K562 (cell line): ENCODE results near the gene AHSA1. TPM values are rescaled to one million over a fixed set of nuclear protein-coding genes. Genes with fewer than 3 reads are reported as not detected.
"Not testable (repeated sequence)": the region's sequence is repeated elsewhere in the genome, so short reads cannot be mapped to it uniquely, and the experiment has no call there.

Experiments used
- ATAC-seq: fragments of 200-7000 bp; cut with Tn5 transposase; 3 replicates; pipeline ENCODE4 v1.9.1; 2020; ENCODE audit warnings: moderate library complexity
- BruUV-seq: library from RNA; stranded (reverse); fragments of 400-500 nt; replicated peaks from 2 replicates; lab custom pipeline; 2021; lab: Mats Ljungman, UMichigan
- CTCF ChIA-PET: fragments of 300-600 bp; formaldehyde crosslinking; extraction: SDS; loops from one replicate; lab custom pipeline; 2021; ENCODE audit warnings: low intra/inter-chr PET ratio; lab: Yijun Ruan, JAX
- POLR2A ChIA-PET: fragments of 300-600, 350-650 bp; sonication (Branson Sonifier 250); formaldehyde crosslinking; extraction: SDS; loops from one replicate; lab custom pipeline; 2021; ENCODE audit warnings: antibody characterized with exemption, inconsistent platforms; lab: Yijun Ruan, JAX
- DNase-seq, 4 experiments: peaks; one replicate each; pipeline versions ENCODE4 v3.0.0 to v3.0.0-alpha.2; 2011 to 2018; ENCODE audit warnings: low spot score in 3 of 4, mixed read lengths in 3 of 4; ENCODE audit errors: extremely low read depth in 1 of 4
- FAIRE-seq: peaks from 2 replicates; lab custom pipeline; 2011; peaks lifted over from hg19 to GRCh38; lab: Jason Lieb, UNC
- H2AFZ ChIP-seq: 2 replicates; pipeline ENCODE4 v1.6.0; 2011; ENCODE audit warnings: low read depth, low read length, control low read depth, inconsistent platforms
- H3K27ac ChIP-seq: fragments of 200-600 bp; 3 replicates; pipeline ENCODE4 v1.8.0; 2011; ENCODE audit warnings: low read depth, mild to moderate bottlenecking, control low read depth, inconsistent platforms, low read length, moderate library complexity, mixed read lengths; ENCODE audit errors: extremely low read depth
- H3K27me3 ChIP-seq, 2 experiments: fragments of 300-600 bp in 1 of 2; 2 replicates in 1 of 2; 3 replicates in 1 of 2; pipeline versions ENCODE4 v1.6.0 to v1.8.0; 2011; ENCODE audit warnings: inconsistent platforms in 2 of 2, low read length in 2 of 2, mild to moderate bottlenecking in 1 of 2, mixed read lengths in 1 of 2, moderate library complexity in 1 of 2; ENCODE audit not compliant: control insufficient read depth in 2 of 2, insufficient read depth in 2 of 2
- H3K36me3 ChIP-seq: fragments of 300-600 bp; 3 replicates; pipeline ENCODE4 v1.8.0; 2011; ENCODE audit warnings: mild to moderate bottlenecking, low read length, inconsistent platforms; ENCODE audit not compliant: control insufficient read depth, insufficient read depth
- H3K4me1 ChIP-seq, 2 experiments: fragments of 200-600 bp in 1 of 2; replicated peaks in 1 of 2; 2 replicates in 1 of 2; 3 replicates in 1 of 2; pipeline versions ENCODE4 v1.5.1 to v1.8.0; 2011; ENCODE audit warnings: inconsistent platforms in 2 of 2, low read length in 2 of 2, mild to moderate bottlenecking in 1 of 2, mixed read lengths in 1 of 2, moderate library complexity in 1 of 2; ENCODE audit not compliant: control insufficient read depth in 2 of 2, insufficient read depth in 2 of 2
- H3K4me2 ChIP-seq: 2 replicates; pipeline ENCODE4 v1.6.1; 2011; ENCODE audit warnings: low read length, control low read depth, inconsistent platforms, mixed read lengths; ENCODE audit not compliant: insufficient read depth
- H3K4me3 ChIP-seq: fragments of 200-600 bp; sonication (generic), shearing (Covaris generic); 2 replicates; pipeline ENCODE4 v1.5.1; 2016; ENCODE audit warnings: control low read depth, inconsistent platforms
- H3K79me2 ChIP-seq: fragments of 200-600 bp; 3 replicates; pipeline ENCODE4 v1.8.0; 2011; ENCODE audit warnings: low read length, inconsistent platforms; ENCODE audit not compliant: control insufficient read depth, insufficient read depth
- H3K9ac ChIP-seq, 2 experiments: 2 replicates each; pipeline versions ENCODE4 v1.6.0 to v1.6.1; 2011; ENCODE audit warnings: low read depth in 2 of 2, low read length in 2 of 2, control low read depth in 1 of 2, inconsistent platforms in 1 of 2, mild to moderate bottlenecking in 1 of 2, mixed read lengths in 1 of 2; ENCODE audit not compliant: insufficient read depth in 1 of 2
- H3K9me1 ChIP-seq: one replicate; pipeline ENCODE4 v1.6.0; 2011; ENCODE audit warnings: inconsistent platforms, mild to moderate bottlenecking, low read length, moderate library complexity; ENCODE audit not compliant: control insufficient read depth, insufficient read depth
- H3K9me3 ChIP-seq: replicated peaks from 2 replicates; pipeline ENCODE4 v1.5.1; 2011; ENCODE audit warnings: low read depth, low read length, inconsistent platforms; ENCODE audit not compliant: control insufficient read depth, insufficient read depth
- H4K20me1 ChIP-seq: replicated peaks from 2 replicates; pipeline ENCODE4 v1.6.1; 2011; ENCODE audit warnings: low read length, inconsistent platforms, mixed read lengths; ENCODE audit not compliant: control insufficient read depth, insufficient read depth
- ARID1B ChIP-seq: fragments of 450-650 bp; IDR thresholded peaks from 2 replicates; pipeline ENCODE4 v1.6.1; 2016; ENCODE audit warnings: antibody characterized with exemption, mild to moderate bottlenecking, inconsistent platforms
- CBFA2T2 ChIP-seq: fragments of 450-650 bp; conservative IDR thresholded peaks from 2 replicates; pipeline ENCODE4 v1.6.1; 2017; ENCODE audit warnings: mild to moderate bottlenecking
- CBFA2T3 ChIP-seq: fragments of 450-650 bp; IDR thresholded peaks from 2 replicates; pipeline ENCODE4 v1.6.1; 2017
- CXXC5 ChIP-seq: fragments of 250-450 bp; sonication (Bioruptor Pico); IDR thresholded peaks from 2 replicates; pipeline ENCODE4 v1.8.0; 2022; ENCODE audit warnings: inconsistent platforms, mild to moderate bottlenecking, moderate library complexity
- DACH1 ChIP-seq: fragments of 450-650 bp; IDR thresholded peaks from 2 replicates; pipeline ENCODE4 v1.6.1; 2018; ENCODE audit not compliant: partially characterized antibody
- DPF2 ChIP-seq: fragments of 450-650 bp; IDR thresholded peaks from 2 replicates; pipeline ENCODE4 v1.6.1; 2016
- EGR1 ChIP-seq: fragments of 450-650 bp; conservative IDR thresholded peaks from 2 replicates; pipeline ENCODE4 v1.6.1; 2017; ENCODE audit warnings: mild to moderate bottlenecking
- GATAD2B ChIP-seq: fragments of 450-650 bp; IDR thresholded peaks from 2 replicates; pipeline ENCODE4 v1.6.1; 2017; ENCODE audit warnings: mild to moderate bottlenecking, borderline replicate concordance
- MTA2 ChIP-seq: fragments of 450-650 bp; IDR thresholded peaks from 2 replicates; pipeline ENCODE4 v1.6.1; 2016; ENCODE audit warnings: low read depth
- NCOR1 ChIP-seq: fragments of 450-650 bp; IDR thresholded peaks from 2 replicates; pipeline ENCODE4 v1.6.1; 2016; ENCODE audit warnings: mild to moderate bottlenecking, moderate library complexity
- NFIC ChIP-seq: fragments of 450-650 bp; IDR thresholded peaks from 2 replicates; pipeline ENCODE4 v1.6.1; 2017; ENCODE audit warnings: mild to moderate bottlenecking, inconsistent platforms
- NR2C1 ChIP-seq, 2 experiments: fragments of 450-650 bp; IDR thresholded peaks; 2 replicates each; pipeline ENCODE4 v1.6.1; 2017; ENCODE audit warnings: mild to moderate bottlenecking in 2 of 2, antibody characterized with exemption in 1 of 2, inconsistent platforms in 1 of 2, missing compliant biosample characterization in 1 of 2, missing genetic modification characterization in 1 of 2
- SOX6 ChIP-seq: fragments of 450-650 bp; IDR thresholded peaks from 2 replicates; pipeline ENCODE4 v1.6.1; 2014; ENCODE audit warnings: mild to moderate bottlenecking
- TAL1 ChIP-seq: fragments of 450-650 bp; IDR thresholded peaks from 2 replicates; pipeline ENCODE4 v1.6.1; 2016; ENCODE audit warnings: mild to moderate bottlenecking
- TCF3 ChIP-seq: sonication (generic); formaldehyde crosslinking; IDR thresholded peaks from 2 replicates; pipeline ENCODE4 v1.4.0; 2020; ENCODE audit warnings: mild to moderate bottlenecking, missing genetic modification reagents
- TRIM24 ChIP-seq, 2 experiments: fragments of 450-650 bp; IDR thresholded peaks; 2 replicates each; pipeline ENCODE4 v1.6.1; 2016
- WGBS: fragments of 100-300 bp; shearing (Covaris generic); methylation state at CpG from one replicate; pipeline ENCODE4 v1.1.6; 2016; ENCODE audit warnings: low coverage, mixed read lengths; ENCODE audit not compliant: insufficient coverage; ENCODE audit errors: missing lambda C conversion rate; 5-methylcytosine and 5-hydroxymethylcytosine counted together
- in situ Hi-C: fragments of 300-500 bp; cut with MboI; formaldehyde crosslinking; loops from 4 replicates; pipeline ENCODE4 v1.15.0; 2018; ENCODE audit warnings: inconsistent platforms, mixed read lengths
- intact Hi-C: fragments of 100-400 bp; cut with micrococcal nuclease; formaldehyde crosslinking; loops from 2 replicates; pipeline ENCODE4 v1.14.2; 2022
- polyA plus RNA-seq, 8 experiments: library from polyadenylated mRNA; depleted of rRNA in 4 of 8; stranded (reverse) in 5 of 8; unstranded in 3 of 8; fragments of >200 nt; fragmentation: Nextera tagmentation in 2 of 8; fragmentation: Illumina TruSeq in 1 of 8; extraction: Ambion mirVana in 2 of 8; extraction: Trizol in 1 of 8; gene quantifications; 2 replicates each; pipeline versions ENCODE4 v1.2.1 to v1.2.3, GENCODE V29; 2011 to 2014; ENCODE audit warnings: inconsistent platforms in 1 of 8, missing spikeins in 1 of 8
- total RNA-seq, 7 experiments: library from RNA; depleted of rRNA in 6 of 7; stranded (reverse); fragments of >200 nt in 6 of 7; fragmentation: Illumina TruSeq in 2 of 7; extraction: Trizol in 2 of 7; gene quantifications; 2 replicates each; pipeline versions ENCODE4 v1.2.1 to v1.2.3, GENCODE V29; 2011 to 2021; ENCODE audit warnings: low replicate concordance in 1 of 7
- TF ChIP-seq, protein P1 (sequence below), 2 experiments: fragments of 450-650 bp; conservative IDR thresholded peaks; 2 replicates each; pipeline ENCODE4 v1.6.1; 2017; ENCODE audit warnings: mild to moderate bottlenecking in 2 of 2, moderate library complexity in 2 of 2

AHSA1 gene
- total and polyA plus RNA-seq, 9 of the 15 experiments (the other 6 are each of a cell fraction or from before 2014, with no cell fraction given), result 41.4 to 317 (median 184) TPM

DNA sequence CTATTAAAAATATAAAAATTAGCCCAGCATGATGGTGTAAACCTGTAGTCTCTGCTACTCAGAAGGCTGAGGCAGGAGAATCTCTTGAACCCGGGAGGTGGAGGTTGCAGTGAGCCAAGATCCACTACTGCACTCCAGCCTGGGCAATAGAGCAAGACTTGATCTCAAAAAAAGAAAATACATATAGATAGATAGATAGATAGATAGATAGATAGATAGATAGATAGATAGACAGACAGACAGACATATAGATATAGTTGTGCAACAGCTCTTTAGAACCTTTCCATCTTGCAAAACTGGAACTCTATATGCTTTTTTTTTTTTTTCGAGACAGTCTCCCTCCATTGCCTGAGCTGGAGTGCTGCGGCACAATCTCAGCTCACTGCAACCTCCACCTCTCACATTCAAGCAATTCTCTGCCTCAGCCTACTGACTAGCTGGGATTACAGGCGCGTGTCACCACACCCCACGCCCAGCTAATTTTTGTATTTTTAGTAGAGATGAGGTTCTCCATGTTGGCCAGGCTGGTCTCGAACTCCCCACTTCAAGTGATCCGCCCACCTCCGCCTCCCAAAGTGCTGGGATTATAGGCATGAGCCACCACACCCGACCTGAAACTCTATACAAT, 42.4 kb upstream of the AHSA1 start:
- H3K4me1 ChIP-seq, result peaks cover 20 to 25% of the 10 kb centered on the region in 2 experiments; a peak in 4 of 5 replicates
- CTCF ChIA-PET, H3K9me1 ChIP-seq, FAIRE-seq, H3K27me3 ChIP-seq, H3K4me2 ChIP-seq, DNase-seq, H3K36me3 ChIP-seq, POLR2A ChIA-PET, BruUV-seq, H3K79me2 ChIP-seq, intact Hi-C loops, H3K9ac ChIP-seq, H4K20me1 ChIP-seq, H3K9me3 ChIP-seq, ATAC-seq, in situ Hi-C loops, H2AFZ ChIP-seq, H3K4me3 ChIP-seq: not testable (repeated sequence)
- 39% methylated on average over 6 of the region's 10 CpGs for WGBS
- peak; percentile 92 for TF ChIP-seq DACH1
- peak overlapping the region; percentile 92; the same call in 1 of the 3 replicates for H3K27ac ChIP-seq

DNA sequence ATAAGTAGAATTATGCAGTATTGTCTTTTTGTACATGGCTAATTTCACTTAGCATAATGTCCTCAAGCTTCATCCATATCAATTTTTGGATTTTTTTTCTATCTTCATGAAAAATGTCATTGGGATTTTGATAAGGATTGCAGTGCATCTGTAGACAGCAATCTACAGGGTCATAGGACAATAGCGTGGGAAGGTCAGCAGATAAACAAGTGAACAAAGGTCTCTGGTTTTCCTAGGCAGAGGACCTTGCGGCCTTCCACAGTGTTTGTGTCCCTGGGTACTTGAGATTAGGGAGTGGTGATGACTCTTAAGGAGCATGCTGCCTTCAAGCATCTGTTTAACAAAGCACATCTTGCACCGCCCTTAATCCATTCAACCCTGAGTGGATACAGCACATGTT, 41.8 kb upstream of the AHSA1 start:
- peak overlapping the region; percentile 47; the same call in 1 of the 3 replicates for H3K27ac ChIP-seq
- H3K9ac ChIP-seq, in situ Hi-C loops, ATAC-seq, POLR2A ChIA-PET, H3K27me3 ChIP-seq, H3K9me3 ChIP-seq, H3K9me1 ChIP-seq, BruUV-seq, H3K4me2 ChIP-seq, intact Hi-C loops, H3K4me3 ChIP-seq, CTCF ChIA-PET, H4K20me1 ChIP-seq, H3K36me3 ChIP-seq, H3K79me2 ChIP-seq, H2AFZ ChIP-seq: not testable (repeated sequence)
- FAIRE-seq (peak; percentile 6), DNase-seq (peak in 1 of 4 experiments; percentile 16)
- H3K4me1 ChIP-seq, result peaks cover 20 to 23% of the 10 kb centered on the region in 2 experiments; a peak in 4 of 5 replicates
- WGBS, result 0% methylated on average over 2 of the region's 3 CpGs
- TF ChIP-seq CXXC5 (CRISPR knock-in tag) (peak; percentile 44), EGR1 (peak; percentile 69), NCOR1 (peak; percentile 36; the same call in 1 of the 2 replicates), MTA2 (peak; percentile 21; the same call in 1 of the 2 replicates), TAL1 (peak; percentile 55), SOX6 (peak; percentile 94), CBFA2T2 (peak; percentile 76), CBFA2T3 (peak; percentile 85), ARID1B (peak; percentile 62), DPF2 (peak; percentile 42; the same call in 1 of the 2 replicates), TCF3 (CRISPR knock-in tag) (peak; percentile 37; the same call in 1 of the 2 replicates), NR2C1 (IDR thresholded peaks at IDR 0.05) (peak; percentile 59), NR2C1 (tag; IDR thresholded peaks at IDR 0.05) (peak; percentile 65), GATAD2B (peak; percentile 24; the same call in 1 of the 2 replicates), TRIM24 (IDR thresholded peaks at IDR 0.05) (peak in 1 of 2 experiments; percentile 9; a peak in 1 of 4 replicates), NFIC (peak; percentile 36; the same call in 1 of the 2 replicates)
- TF ChIP-seq, protein P1, sequence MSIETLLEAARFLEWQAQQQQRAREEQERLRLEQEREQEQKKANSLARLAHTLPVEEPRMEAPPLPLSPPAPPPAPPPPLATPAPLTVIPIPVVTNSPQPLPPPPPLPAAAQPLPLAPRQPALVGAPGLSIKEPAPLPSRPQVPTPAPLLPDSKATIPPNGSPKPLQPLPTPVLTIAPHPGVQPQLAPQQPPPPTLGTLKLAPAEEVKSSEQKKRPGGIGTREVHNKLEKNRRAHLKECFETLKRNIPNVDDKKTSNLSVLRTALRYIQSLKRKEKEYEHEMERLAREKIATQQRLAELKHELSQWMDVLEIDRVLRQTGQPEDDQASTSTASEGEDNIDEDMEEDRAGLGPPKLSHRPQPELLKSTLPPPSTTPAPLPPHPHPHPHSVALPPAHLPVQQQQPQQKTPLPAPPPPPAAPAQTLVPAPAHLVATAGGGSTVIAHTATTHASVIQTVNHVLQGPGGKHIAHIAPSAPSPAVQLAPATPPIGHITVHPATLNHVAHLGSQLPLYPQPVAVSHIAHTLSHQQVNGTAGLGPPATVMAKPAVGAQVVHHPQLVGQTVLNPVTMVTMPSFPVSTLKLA (conservative IDR thresholded peaks at IDR 0.05), result 0 out of 4 replicates have a peak, but pooled peaks of 1 of the 2 experiments have one; percentile 27
